HG03460 (cell line): Measurements from ENCODE around the gene TMTC4.
"Not testable (repeated sequence)": the region's sequence is repeated elsewhere in the genome, so short reads cannot be mapped to it uniquely, and the experiment has no call there.

Source experiments
- ATAC-seq: cut with Tn5 transposase; IDR thresholded peaks from one replicate; pipeline ENCODE4 v1.9.1; 2021; ENCODE audit not compliant: unreplicated experiment

Gene TMTC4

DNA sequence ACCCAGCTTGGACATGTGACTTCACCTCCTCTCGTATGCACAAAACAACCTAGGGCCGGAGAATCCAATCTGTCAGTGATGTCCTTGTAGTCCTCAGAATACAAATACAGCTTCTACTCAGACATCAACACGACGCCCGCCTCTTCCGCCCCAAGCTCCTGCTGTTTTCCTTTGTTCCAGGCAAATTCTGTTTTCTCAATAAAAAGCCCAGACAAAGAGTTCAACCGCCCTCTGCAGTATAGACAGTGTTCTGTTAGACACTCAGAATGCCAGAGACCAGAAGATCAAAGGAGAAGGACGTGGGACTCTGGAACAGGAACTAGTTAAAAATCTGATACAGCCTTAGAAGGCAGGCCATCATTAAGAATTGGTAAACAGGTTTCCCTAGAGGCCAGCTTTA lies 44.0 kb downstream of the TMTC4 start:
- no peak for ATAC-seq

DNA sequence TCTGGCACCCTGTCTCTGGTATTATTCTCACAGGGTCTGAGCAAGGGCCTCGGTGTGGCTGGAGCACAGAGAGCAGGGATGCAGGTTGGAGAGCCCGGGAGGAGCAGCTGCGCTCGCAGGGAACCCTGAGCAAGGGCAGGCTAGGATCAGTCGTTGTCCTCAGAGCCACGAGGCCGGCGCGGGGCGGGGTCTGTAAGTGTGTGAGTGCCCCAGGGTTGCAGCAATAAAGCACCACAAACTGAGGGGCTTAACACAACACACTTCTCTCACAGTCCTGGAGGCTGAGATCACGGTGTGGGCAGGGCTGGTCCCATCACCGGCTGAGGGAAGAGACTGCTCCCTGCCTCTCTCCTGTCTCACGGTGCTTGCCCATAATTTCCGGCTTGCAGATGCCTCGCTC lies 47.5 kb downstream of the TMTC4 start:
- ATAC-seq = no peak

DNA sequence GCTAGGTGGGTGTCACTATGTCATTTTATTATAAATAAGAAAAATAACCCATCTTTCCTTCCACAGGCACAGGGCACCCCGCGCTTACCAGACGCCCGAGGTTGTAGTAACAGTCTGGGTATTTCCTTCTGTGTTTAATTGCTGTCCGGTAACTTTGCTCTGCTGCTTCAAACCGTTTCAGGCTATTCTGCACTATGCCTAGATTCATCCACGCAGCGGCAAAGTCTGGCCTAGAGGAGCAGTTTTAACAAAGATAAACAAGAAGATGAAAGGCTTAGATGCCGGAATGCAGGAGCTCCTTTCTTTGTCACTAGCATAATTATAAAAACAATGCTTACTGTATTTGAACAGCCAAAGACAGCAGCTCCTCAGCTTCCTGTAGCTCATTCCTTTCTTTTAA lies 49.1 kb downstream of the TMTC4 start:
- ATAC-seq = no peak

DNA sequence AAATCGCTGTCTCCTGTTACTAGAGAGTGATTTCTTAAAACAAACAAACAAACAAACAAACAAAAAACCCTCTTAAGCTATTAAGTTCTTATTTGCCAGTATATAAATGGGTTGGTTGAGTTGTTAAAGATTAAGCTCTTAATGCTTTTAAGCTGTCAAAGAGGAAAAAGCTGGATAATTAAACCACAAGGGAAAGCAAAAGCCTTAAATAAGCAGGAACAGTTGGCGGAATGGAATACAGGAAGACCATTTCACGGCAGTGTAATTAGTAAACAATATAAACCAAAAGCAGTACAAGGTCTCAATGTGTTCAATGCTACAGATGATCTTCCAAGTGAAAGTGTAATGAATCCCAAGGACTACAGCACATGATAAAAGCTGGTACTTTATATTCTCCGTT lies 53.8 kb downstream of the TMTC4 start:
- ATAC-seq = no peak

DNA sequence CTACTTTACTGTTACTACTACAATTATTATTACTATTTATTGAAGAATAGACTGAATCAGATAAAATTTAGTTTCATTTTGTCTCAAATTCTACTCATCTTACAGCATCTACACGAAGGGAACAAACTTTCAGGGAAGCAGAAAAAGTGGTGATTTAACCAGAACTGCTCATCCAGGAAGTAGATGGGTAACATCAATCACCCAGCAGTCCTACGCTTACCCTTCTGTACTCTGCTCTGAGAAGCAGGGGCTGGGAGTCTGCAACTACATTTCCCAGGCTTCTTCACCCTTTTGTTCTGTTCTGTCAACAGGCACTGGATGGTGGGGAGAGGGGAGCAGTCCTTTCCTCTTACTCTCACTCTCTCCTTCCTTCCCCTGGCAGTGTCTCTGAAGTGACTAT lies 54.7 kb downstream of the TMTC4 start:
- ATAC-seq = no peak

DNA sequence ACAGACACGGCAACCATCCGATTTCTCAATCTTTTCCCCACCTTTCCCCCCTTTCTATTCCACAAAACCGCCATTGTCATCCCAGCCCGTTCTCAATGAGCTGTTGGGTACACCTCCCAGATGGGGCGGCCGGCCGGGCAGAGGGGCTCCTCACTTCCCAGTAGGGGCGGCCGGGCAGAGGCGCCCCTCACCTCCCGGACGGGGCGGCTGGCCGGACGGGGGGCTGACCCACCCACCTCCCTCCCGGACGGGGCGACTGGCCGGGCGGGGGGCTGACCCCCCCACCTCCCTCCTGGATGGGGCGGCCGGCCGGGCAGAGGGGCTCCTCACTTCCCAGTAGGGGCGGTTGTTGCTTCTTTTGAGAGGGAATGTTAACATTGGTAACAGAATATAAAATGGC lies 55.7 kb downstream of the TMTC4 start:
- not testable (repeated sequence) for ATAC-seq

DNA sequence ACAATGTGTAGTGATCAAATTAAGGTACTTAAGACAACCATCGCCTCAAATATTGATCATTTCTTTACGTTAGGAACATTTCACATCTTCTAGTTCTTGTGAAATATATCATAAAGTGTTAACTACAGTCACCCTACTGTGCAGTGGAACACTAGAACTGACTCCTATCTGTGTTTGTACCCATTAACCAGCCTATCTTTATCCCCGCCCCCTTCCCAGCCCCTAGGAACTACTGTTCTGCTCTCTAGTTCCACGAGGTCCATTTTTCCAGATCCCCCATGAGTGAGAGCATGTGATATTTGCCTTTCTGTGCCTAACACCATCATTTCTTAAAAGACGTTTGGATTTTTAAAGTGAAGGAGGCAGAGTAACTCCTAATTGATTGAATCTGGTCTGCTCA lies 61.6 kb downstream of the TMTC4 start:
- ATAC-seq = no peak

DNA sequence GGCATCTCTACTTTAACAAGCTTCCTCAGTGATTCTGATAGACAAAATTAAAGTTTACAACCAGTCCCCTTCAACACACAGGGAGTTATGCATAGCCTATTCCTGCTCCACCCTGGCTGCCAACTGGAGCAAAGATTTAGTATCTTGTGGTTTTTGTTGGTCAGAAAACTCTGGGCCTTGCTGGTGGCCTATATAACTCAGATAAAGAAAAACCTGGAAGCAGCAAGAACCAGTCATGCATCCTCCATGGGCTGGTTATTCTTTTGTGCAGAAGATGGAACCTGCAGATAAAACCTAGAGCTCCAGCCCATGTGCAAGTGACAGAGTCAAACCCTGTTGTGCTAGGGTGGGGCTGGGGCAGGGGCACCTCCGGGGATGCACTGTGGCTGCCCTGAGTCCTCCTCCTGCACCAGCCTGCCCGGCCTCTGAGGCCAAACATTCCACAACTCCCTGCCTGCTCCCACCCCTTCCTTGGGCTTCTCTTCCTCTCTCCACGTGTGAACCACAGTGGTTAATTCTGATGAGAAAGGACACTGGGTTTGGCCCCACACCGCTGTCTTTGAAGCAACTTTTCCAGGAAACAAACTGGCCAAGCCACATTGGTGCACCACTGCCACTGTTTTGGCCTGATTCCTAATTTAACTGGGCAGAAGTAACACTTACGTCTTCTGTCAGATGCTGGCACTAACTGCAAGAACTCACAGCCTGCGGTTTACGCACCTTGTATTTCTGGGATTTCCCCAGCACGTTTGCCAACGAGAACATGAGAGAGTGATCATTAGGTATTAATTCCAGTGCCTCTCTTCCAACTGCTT lies 62.7 kb downstream of the TMTC4 start:
- ATAC-seq = no peak

DNA sequence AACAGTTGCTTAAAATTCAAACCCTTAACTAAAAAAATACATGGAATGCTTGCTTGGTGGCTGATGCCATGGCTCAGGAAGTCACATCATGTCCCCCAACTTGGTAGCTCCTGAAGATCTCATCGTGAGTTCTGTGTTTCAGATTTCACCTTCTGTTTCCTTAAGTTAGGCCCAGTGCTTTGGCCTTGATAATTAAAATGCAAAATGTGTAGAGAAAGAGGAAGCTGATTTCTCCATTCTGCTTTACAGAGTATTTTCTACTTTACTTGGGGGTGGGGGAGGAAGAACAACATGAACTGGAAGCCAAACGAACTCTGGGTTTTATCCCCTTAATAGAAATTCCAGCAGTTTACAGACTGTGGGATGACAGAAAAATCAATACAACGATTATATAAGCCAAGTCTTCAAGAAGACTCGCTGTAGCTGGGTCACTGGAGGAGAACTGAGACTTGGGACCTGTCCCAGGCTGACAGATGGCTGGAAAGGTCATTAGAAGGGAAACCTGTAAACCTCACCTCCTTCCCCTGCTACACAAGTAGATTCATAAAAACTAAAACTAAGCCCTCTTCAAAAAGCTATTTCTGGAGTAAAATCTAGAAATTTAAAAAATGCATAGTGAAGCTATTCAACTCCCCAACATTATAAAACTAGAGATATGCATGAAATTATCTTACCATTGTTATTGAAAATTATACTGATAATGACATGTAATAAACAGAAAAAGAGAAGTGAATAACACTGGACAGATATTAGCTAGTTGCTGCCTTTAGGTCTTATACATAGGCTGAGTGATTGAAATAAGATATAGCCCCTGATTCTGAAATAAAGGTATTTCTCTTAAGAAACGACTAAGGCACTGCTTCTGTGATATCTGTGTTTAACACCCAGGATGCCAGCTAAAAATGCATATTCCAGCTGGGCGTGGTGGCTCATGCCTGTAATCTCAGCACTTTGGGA lies 63.9 kb downstream of the TMTC4 start:
- peak; percentile 25 for ATAC-seq

DNA sequence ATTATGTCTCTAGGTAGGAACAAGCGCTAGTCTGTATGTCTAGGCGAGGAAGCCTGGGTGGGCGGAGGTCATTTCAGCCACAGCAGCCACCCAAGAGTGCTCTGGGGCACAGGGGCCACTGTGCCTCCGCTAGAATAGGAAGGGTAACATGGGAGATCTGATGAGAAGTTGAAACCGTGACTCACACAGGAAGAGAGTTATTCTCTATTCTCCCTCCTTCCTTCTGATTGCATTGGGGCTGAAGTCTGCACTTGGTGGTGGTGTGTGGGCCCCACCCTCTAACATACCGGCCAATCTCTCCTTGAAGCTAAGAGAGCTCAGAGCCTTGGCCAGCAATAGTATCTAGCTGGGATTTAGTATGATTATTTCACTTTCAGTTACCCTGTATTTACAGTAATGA lies 65.7 kb downstream of the TMTC4 start:
- ATAC-seq = peak; percentile 93

DNA sequence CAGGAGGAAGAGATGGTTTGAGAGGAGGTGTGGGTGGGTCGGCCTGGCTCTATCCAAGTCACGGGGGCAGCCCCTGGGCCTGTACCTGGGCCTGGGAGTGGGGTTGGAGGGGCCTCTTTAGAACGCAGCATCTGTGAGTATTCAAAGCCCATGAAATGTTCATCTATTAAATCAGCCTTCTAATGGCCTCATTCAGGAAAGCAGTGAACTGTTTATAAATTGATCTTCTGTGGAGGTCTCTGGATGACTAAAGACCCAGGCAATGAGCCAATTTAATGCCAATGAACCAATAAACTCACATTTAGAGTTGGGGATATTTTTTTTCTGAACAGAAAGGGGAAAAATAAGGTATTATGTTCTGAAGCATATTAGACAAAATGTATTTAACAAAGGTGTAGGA lies 66.1 kb downstream of the TMTC4 start:
- ATAC-seq = no peak

DNA sequence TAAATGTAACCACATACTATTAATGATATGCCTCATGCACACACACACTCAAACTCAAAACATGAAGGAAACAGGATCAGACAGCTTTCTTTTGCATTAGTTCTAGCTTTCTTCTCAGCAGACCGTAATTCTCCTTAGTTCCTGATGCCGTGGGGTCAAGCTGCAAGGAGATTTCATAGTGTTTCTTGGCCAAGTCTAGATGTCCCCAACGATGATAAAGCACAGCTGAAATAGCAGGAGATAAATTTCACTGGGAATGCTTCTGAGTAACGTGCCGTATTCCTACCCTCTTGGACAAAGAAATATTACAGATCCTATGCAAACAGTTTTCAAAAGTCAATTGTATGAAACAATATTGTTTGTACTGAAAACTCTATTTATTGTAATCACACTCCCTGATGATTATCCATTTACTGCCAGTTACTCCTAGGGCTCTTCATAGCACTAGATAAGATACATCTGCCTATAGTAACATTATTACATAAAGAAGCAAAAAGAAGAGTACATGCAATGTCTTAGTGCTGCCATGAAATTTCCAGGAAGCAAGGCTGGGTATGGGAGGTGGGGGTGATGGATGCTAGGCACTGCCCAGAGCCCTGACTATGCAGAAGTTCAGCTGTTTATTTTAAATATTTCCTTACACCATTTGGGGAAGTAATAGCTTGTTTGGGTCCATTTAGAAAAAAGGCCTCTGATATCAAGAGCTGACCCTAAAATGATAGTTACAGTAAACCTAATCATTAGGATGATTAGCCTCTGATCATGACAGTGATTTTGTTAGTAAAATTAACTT lies 69.5 kb downstream of the TMTC4 start:
- no peak for ATAC-seq

DNA sequence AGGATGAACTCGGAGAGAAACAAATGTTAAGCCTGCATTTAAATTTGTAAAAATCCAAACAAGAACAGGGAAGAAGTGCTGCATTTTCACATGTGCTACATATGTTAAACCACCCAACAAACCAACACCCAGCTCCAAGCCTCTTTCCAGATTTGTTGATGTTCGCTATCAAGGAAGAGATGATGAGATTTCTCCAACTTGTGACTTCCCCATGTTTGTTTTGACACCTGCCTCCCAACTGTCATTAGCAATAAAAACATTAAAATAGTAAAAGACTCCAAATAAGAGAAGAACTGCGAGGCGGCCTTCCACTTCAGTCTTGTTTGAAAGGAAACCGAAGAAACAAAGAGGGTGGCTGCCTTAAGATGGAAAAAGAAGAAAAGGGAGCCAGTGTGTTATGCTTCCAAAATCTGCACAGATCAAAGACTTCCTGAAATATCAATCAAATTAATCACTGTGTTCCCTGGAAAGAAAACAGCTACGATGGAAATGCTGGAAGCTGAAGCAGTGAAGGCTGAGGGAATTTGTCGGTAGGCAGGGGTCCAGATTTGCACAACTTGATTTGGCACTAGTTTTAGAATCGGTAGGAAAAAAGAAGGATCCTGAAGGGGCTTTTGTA lies 72.0 kb downstream of the TMTC4 start:
- ATAC-seq = no peak

DNA sequence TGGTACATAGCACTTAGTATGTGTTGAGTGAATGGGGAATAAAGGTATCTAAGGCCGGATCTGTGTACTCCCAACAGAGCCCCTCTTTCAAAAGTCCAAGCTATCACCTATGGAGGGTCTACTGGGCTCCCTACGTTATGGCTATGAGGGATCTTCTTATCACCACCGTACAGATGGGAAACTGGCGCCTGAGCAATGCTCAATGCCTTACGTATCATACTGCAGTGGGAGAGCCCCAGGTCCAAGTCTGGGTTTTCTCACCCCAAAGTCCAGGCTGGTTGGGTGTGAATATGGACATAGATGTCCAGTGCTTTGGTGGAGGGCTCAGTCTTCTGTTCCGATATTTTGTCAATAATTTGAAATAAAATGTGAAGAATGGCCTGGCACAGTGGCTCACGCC lies 72.9 kb downstream of the TMTC4 start:
- no peak for ATAC-seq

DNA sequence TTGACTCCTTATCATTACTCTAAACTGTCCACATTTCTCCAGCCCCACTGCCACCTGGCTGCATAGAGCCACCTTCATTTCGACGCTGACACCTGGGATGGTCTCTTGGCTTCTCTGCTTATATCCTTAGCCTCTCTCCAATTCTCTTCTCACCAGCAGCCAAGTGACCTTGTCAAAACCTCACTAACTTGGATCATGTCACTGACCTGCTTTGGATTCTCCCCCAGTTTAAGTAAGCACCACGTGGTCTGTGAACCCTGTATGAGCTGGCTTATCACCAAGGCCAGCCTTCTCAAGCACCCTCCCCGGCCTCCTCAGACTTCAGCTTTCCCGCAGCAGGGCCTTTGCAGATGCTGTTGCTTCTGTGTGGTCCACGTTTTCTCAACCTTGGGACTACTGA lies 73.7 kb downstream of the TMTC4 start:
- ATAC-seq = no peak

DNA sequence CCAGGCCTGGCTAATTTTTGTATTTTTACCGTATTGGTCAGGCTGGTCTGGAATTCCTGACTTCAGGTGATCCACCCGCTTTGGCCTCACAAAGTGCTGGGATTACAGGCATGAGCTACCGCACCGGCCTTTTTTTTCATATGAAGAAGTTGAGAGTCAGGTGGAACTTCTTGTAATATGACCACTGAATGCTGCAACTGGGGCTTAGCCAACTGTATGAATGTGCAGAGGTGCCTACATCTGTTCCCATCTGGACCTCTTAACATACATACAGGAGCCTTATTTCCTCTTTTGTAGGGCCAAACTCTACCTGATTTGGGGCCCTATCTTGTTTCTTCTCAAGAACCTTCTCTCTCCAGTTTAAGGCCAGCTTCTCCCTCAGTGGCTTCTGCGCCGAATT lies 74.1 kb downstream of the TMTC4 start:
- no peak for ATAC-seq

DNA sequence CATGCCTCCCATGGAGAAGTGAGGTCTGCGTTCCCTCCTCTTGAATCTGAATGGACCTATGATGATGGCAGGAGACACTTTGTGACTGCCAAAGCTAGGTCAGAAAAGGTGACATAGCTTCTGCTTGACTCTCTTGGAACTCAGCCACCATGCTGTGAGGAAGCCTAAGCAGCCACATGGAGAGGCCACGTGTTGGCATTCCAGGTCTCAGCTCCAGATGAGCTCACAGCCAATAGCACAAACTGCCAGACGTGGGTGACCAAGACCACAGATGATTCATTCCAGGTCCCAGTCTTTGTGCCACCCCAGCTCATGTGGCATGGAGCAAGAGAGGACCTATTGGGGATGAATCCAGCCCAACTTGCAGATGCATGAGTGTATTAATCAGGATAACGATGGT lies 77.3 kb downstream of the TMTC4 start:
- ATAC-seq = no peak

DNA sequence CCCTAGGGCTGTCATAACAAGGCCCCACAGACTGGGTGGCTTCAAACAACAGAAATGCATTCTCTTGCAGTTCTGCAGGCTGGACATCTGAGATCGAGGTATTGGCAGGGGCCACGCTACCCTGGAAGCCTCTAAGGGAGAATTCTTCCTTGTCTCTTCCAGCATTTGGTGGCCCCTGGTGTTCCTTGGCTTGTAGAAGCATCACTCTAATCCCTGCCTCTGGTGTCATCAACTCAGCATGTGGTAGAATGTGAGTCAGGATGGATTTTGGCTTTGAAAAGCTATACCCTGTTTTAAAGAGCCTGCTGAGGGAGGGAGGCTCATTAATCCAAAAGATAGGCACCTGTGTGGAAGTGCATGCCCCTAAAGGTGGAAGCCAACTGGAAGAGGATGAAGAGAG lies 78.1 kb downstream of the TMTC4 start:
- ATAC-seq = no peak

DNA sequence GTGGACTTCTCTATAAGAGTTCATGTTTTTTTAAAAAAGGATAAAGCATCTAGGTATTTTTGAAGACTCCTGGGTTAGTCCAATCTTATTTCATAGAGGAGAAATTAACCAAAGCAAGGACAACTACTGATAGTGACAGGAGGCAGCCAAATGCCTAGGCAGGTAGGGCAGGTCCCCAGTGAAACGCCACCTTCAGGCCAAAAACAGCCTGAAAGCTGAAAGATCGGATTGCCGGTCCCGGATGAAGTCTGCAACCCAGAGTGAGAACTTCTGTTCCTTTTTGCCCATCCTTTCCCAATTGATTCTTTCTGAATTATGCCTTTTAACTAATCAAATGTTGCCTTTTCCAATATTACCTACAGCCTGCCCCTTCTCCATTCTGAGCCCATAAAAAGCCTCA lies 79.9 kb downstream of the TMTC4 start:
- ATAC-seq = no peak

DNA sequence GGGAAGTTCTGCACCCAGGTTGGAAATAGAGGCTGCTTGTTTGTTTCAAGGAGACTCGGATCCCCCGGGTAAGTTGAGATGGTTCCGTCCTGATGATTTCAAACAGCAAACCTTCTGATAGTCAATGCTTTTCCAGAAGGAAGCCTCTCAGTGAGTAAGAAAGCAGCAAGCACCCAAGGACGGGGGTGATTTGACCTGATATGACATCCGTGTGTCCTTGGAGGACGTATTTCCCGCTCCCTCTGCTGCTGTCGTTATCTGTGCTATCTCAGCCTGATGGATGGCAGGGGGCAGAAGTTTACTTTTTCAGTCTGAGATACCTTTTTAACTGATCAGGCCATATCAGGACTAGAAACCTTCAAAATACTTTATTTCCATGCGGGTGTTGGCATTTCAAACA lies 80.3 kb downstream of the TMTC4 start:
- ATAC-seq = no peak

DNA sequence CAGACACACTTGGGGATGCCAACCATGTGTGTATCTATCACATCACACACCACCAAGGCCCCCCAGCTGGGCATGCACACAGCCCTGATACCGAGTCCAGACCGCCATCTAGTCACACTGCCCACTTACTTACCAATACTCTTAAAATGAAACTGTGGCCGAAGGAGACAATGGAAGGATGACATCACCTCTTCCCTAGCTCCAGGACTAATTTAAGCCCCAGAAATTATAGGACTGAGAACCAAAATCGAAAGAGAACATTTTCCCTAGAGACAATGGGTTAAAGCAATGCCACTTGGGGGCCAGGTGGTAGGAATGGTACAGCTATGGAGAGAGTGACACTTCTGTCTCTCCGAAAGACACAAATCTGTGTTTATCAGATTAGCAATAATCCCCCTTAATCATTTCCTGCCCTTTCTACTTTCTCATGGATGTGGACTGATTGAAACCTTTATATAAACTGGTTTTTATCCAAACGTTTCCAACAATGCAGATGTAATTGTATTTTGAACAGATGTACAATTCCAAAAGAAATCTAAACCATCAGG lies 85.3 kb downstream of the TMTC4 start:
- no peak for ATAC-seq
